ENCODE measurements around the gene TP53I11. TPM values are rescaled to one million over a fixed set of nuclear protein-coding genes. Genes with fewer than 3 reads are reported as not detected.

Gene TP53I11
- total and polyA plus RNA-seq, 8 donors: 12.4 to 155 (median 27.3) TPM

- H3K27ac ChIP-seq: no peak overlapping the region
- WGBS, 5 donors: 65 to 71% (median 71%) methylated on average over 13 of the region's 13 CpGs
- peaks cover 0 to 43% (median 26%) of the 10 kb centered on the region in 4 donors for H3K36me3 ChIP-seq
- intact Hi-C loops (cut with DNase I; ENCODE audit: low total_unique reads): loop anchor here (10.0 kb wide), 1 partner anchor 394 kb away; no protein-coding TSS in a partner anchor
- peaks cover 0 to 7% (median under 1%) of the 10 kb centered on the region in 4 donors for H3K4me1 ChIP-seq
- H3K27me3 ChIP-seq: peaks cover 0 to 7% (median 0%) of the 10 kb centered on the region in 3 donors
- H3K9me3 ChIP-seq: no peaks in the 10 kb centered on the region
- no peak for DNase-seq
- no peak overlapping the region for H3K4me3 ChIP-seq
- TF ChIP-seq EP300 (IDR thresholded peaks at IDR 0.05) (no peak), POLR2AphosphoS5 (IDR thresholded peaks at IDR 0.05) (no peak)
- TF ChIP-seq, protein P1, sequence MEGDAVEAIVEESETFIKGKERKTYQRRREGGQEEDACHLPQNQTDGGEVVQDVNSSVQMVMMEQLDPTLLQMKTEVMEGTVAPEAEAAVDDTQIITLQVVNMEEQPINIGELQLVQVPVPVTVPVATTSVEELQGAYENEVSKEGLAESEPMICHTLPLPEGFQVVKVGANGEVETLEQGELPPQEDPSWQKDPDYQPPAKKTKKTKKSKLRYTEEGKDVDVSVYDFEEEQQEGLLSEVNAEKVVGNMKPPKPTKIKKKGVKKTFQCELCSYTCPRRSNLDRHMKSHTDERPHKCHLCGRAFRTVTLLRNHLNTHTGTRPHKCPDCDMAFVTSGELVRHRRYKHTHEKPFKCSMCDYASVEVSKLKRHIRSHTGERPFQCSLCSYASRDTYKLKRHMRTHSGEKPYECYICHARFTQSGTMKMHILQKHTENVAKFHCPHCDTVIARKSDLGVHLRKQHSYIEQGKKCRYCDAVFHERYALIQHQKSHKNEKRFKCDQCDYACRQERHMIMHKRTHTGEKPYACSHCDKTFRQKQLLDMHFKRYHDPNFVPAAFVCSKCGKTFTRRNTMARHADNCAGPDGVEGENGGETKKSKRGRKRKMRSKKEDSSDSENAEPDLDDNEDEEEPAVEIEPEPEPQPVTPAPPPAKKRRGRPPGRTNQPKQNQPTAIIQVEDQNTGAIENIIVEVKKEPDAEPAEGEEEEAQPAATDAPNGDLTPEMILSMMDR (IDR thresholded peaks at IDR 0.05): no peak
These were observed 19.9 kb downstream of the TP53I11 start for GRCh38 chr11:44930588-44931302.

GRCh38 chr11:44928816-44929215 lies 21.9 kb downstream of the TP53I11 start:
- Histone ChIP-seq H3K27ac (no peak overlapping the region), H3K27me3 (peaks cover 0 to 7% (median 0%) of the 10 kb centered on the region in 3 donors), H3K4me1 (peaks cover 0 to 9% (median 2%) of the 10 kb centered on the region in 4 donors), H3K4me3 (no peak overlapping the region), H3K9me3 (no peaks in the 10 kb centered on the region), H3K36me3 (peaks cover 0 to 25% (median 7%) of the 10 kb centered on the region in 4 donors)
- 34 to 65% (median 41%) methylated on average over 4 of the region's 4 CpGs for WGBS, 5 donors
- DNase-seq: no peak
- intact Hi-C loops (cut with DNase I; ENCODE audit: low total_unique reads): loop anchor here (5.0 kb wide), 1 partner anchor 178 kb away; no protein-coding TSS in a partner anchor
- no peak for TF ChIP-seq POLR2A (IDR thresholded peaks at IDR 0.05)
- no peak for TF ChIP-seq EP300 (IDR thresholded peaks at IDR 0.05)
- TF ChIP-seq, protein P1 (IDR thresholded peaks at IDR 0.05): no peak
- no peak for TF ChIP-seq POLR2AphosphoS5 (IDR thresholded peaks at IDR 0.05)

DNA sequence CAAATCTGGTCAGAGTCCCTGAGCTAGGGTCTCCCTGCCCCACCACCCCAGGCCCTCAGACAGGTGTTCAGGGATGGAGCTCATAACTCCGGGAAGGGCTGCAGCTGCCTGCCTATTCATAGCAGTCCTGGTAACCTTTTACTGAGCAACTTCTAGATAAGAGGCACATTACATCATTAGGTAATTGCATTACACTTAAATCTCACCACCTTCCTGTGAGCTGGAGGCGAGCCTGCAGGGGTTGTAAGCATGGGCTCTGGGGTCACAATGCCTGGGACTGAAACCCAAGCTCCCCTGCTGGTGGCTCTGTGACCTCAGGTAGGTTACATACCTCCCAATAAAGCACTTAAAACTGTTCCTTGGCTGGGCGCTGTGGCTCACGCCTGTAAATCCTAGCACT lies 22.5 kb downstream of the TP53I11 start:
- no peak for DNase-seq
- no peak for TF ChIP-seq EP300 (IDR thresholded peaks at IDR 0.05)
- no peak for TF ChIP-seq POLR2A (IDR thresholded peaks at IDR 0.05)
- TF ChIP-seq, protein P1 (IDR thresholded peaks at IDR 0.05): no peak
- TF ChIP-seq POLR2AphosphoS5 (IDR thresholded peaks at IDR 0.05): no peak
- H3K27me3 ChIP-seq: peaks cover 0 to 7% (median 0%) of the 10 kb centered on the region in 3 donors
- H3K27ac ChIP-seq: no peak overlapping the region
- intact Hi-C loops (cut with DNase I; ENCODE audit: low total_unique reads): loop anchor here (5.0 kb wide), 1 partner anchor 179 kb away; no protein-coding TSS in a partner anchor
- H3K4me1 ChIP-seq: peaks cover 0 to 9% (median 2%) of the 10 kb centered on the region in 4 donors
- no peaks in the 10 kb centered on the region for H3K9me3 ChIP-seq
- H3K36me3 ChIP-seq: peaks cover 0 to 18% (median under 1%) of the 10 kb centered on the region in 4 donors
- H3K4me3 ChIP-seq: no peak overlapping the region
- WGBS, 5 donors: 66 to 83% (median 72%) methylated on average over 4 of the region's 4 CpGs

GRCh38 chr11:44927174-44927661 lies 23.5 kb downstream of the TP53I11 start:
- no peaks in the 10 kb centered on the region for H3K9me3 ChIP-seq
- no peak overlapping the region for H3K27ac ChIP-seq
- TF ChIP-seq, protein P1 (IDR thresholded peaks at IDR 0.05): peak in 5 of 7 experiments; percentile 69 to 89 (median 81)
- no peak for TF ChIP-seq EP300 (IDR thresholded peaks at IDR 0.05)
- H3K4me3 ChIP-seq: no peak overlapping the region
- peaks cover 0 to 18% (median 2%) of the 10 kb centered on the region in 4 donors for H3K36me3 ChIP-seq
- peak; percentile 74 to 87 for DNase-seq
- peaks cover 0 to 9% (median 2%) of the 10 kb centered on the region in 4 donors for H3K4me1 ChIP-seq
- H3K27me3 ChIP-seq: peaks cover 0 to 7% (median 0%) of the 10 kb centered on the region in 3 donors
- intact Hi-C loops (cut with DNase I; ENCODE audit: low total_unique reads): loop anchor here (5.0 kb wide), 1 partner anchor 180 kb away; no protein-coding TSS in a partner anchor
- 17 to 43% (median 26%) methylated on average over 8 to 16 of the region's 16 CpGs for WGBS, 5 donors

Data from stomach (tissue), 9 donors.